ENCODE measurements around the gene DNAL1.

Gene DNAL1

GRCh38 chr14:73752297-73752992 lies 107.7 kb downstream of the DNAL1 start:
- no peak for TF ChIP-seq CTCF (IDR thresholded peaks at IDR 0.05)
